Astrocyte (in vitro differentiated cells and primary cell): ENCODE data around the gene GRIA1.

Experiments used
- CTCF ChIP-seq: IDR thresholded peaks from 2 replicates; pipeline ENCODE4 v1.5.1; 2011; ENCODE audit warnings: low read depth, mild to moderate bottlenecking, inconsistent platforms, low read length, moderate library complexity; ENCODE audit not compliant: insufficient read depth
- EZH2 ChIP-seq: IDR thresholded peaks from 2 replicates; pipeline ENCODE4 v1.6.1; 2012; ENCODE audit warnings: mild to moderate bottlenecking, low read length, inconsistent platforms; ENCODE audit not compliant: insufficient read depth

- TF ChIP-seq CTCF (no peak), EZH2 (no peak)
Measured at GRCh38 chr5:153660919-153661318, 170.4 kb downstream of the GRIA1 start.
